Upper lobe of left lung (tissue), 6 donors: ENCODE measurements around the gene WSCD2. TPM values are rescaled to one million over a fixed set of nuclear protein-coding genes. Genes with fewer than 3 reads are reported as not detected.

ENCODE experiments used
- ATAC-seq, 2 donors: fragments of 200-7000 bp; cut with Tn5 transposase; one replicate each; pipeline ENCODE4 v1.9.1; 2022; ENCODE audit warnings: mild to moderate bottlenecking in 2 of 2, moderate library complexity in 2 of 2; ENCODE audit not compliant: low FRiP score in 2 of 2
- DNase-seq, 2 donors: peaks; one replicate each; pipeline ENCODE4 v3.0.0-alpha.2; 2019 to 2020
- H3K27ac ChIP-seq, 4 donors: fragments of 200-600 bp; sonication (generic); one replicate each; pipeline ENCODE4 v1.5.1; 2016 to 2019
- H3K27me3 ChIP-seq, 4 donors: fragments of 200-600 bp; sonication (generic); one replicate each; pipeline ENCODE4 v1.5.1; 2017 to 2019
- H3K36me3 ChIP-seq, 4 donors: fragments of 200-600 bp; sonication (generic); one replicate each; pipeline ENCODE4 v1.5.1; 2016 to 2019
- H3K4me1 ChIP-seq, 4 donors: fragments of 200-600 bp; sonication (generic); one replicate each; pipeline ENCODE4 v1.5.1; 2018 to 2019
- H3K4me3 ChIP-seq, 4 donors: fragments of 200-600 bp; sonication (generic); one replicate each; pipeline ENCODE4 v1.5.1; 2017 to 2019; ENCODE audit warnings: mild to moderate bottlenecking in 2 of 4, moderate library complexity in 1 of 4
- H3K9me3 ChIP-seq, 4 donors: fragments of 200-600 bp; sonication (generic); one replicate each; pipeline ENCODE4 v1.5.1; 2018 to 2019
- CTCF ChIP-seq, 6 experiments: fragments of 450-650 bp in 4 of 6; fragments of 200-600 bp in 2 of 6; sonication (generic) in 2 of 6; IDR thresholded peaks; one replicate each; pipeline ENCODE4 v1.5.1; 2016 to 2019; ENCODE audit warnings: antibody characterized with exemption in 6 of 6
- EP300 ChIP-seq, 4 donors: sonication (generic); formaldehyde crosslinking; IDR thresholded peaks; one replicate each; pipeline ENCODE4 v1.5.1; 2017; ENCODE audit warnings: antibody characterized with exemption in 4 of 4, control low read depth in 2 of 4
- POLR2A ChIP-seq, 4 donors: fragments of 450-650 bp; IDR thresholded peaks; one replicate each; pipeline ENCODE4 v1.5.1; 2016 to 2017; ENCODE audit warnings: antibody characterized with exemption in 4 of 4, mild to moderate bottlenecking in 2 of 4
- POLR2AphosphoS5 ChIP-seq, 2 donors: sonication (generic); formaldehyde crosslinking; IDR thresholded peaks; one replicate each; pipeline ENCODE4 v1.5.1; 2017; ENCODE audit warnings: antibody characterized with exemption in 2 of 2
- WGBS, 2 donors: methylation state at CpG; one replicate each; pipeline ENCODE4 v1.1.5; 2017 to 2018; 5-methylcytosine and 5-hydroxymethylcytosine counted together
- total RNA-seq, 6 donors: library from RNA; depleted of rRNA in 4 of 6; stranded (reverse); fragments of >200 nt in 4 of 6; gene quantifications; one replicate each; pipeline versions ENCODE4 v1.1.0 to v1.2.1, GENCODE V29; 2016 to 2021
- donor health status: DM: no; HTN: no; CAD: no; lungs with moderate emphysema.
- donor health status: DM: no; HTN: yes; CAD: no; lungs with severe emphysema.

The WSCD2 gene
- total RNA-seq, 6 donors from 2014 or later, result 0.17 to 1.0 (median 0.71) TPM

GRCh38 chr12:108121320-108121719, 7.8 kb upstream of the WSCD2 start:
- DNase-seq (no peak), ATAC-seq (no peak)
- Histone ChIP-seq H3K27ac (no peak overlapping the region), H3K4me3 (no peak overlapping the region), H3K9me3 (no peaks in the 10 kb centered on the region), H3K4me1 (no peaks in the 10 kb centered on the region), H3K36me3 (no peaks in the 10 kb centered on the region), H3K27me3 (no peaks in the 10 kb centered on the region)
- TF ChIP-seq POLR2A (IDR thresholded peaks at IDR 0.05) (no peak), CTCF (IDR thresholded peaks at IDR 0.05) (no peak), POLR2AphosphoS5 (IDR thresholded peaks at IDR 0.05) (no peak)
- 73 to 84% methylated on average over 5 to 6 of the region's 6 CpGs for WGBS, 2 donors

GRCh38 chr12:108121728-108122471, 7.2 kb upstream of the WSCD2 start:
- no peak for DNase-seq
- 81 to 85% methylated on average over 2 of the region's 2 CpGs for WGBS, 2 donors
- ATAC-seq, result no peak
- no peaks in the 10 kb centered on the region for H3K9me3 ChIP-seq
- no peak for TF ChIP-seq POLR2A (IDR thresholded peaks at IDR 0.05)
- TF ChIP-seq CTCF (IDR thresholded peaks at IDR 0.05), result no peak
- TF ChIP-seq EP300 (IDR thresholded peaks at IDR 0.05), result no peak
- TF ChIP-seq POLR2AphosphoS5 (IDR thresholded peaks at IDR 0.05), result no peak
- no peaks in the 10 kb centered on the region for H3K4me1 ChIP-seq
- H3K27me3 ChIP-seq, result no peaks in the 10 kb centered on the region
- H3K27ac ChIP-seq, result no peak overlapping the region
- no peak overlapping the region for H3K4me3 ChIP-seq
- H3K36me3 ChIP-seq, result no peaks in the 10 kb centered on the region

- Histone ChIP-seq H3K27me3 (no peaks in the 10 kb centered on the region), H3K4me3 (no peak overlapping the region), H3K27ac (no peak overlapping the region), H3K4me1 (no peaks in the 10 kb centered on the region), H3K36me3 (no peaks in the 10 kb centered on the region), H3K9me3 (no peaks in the 10 kb centered on the region)
- DNase-seq, result no peak
- ATAC-seq, result no peak
- no peak for TF ChIP-seq EP300 (IDR thresholded peaks at IDR 0.05)
- no peak for TF ChIP-seq POLR2A (IDR thresholded peaks at IDR 0.05)
- no peak for TF ChIP-seq CTCF (IDR thresholded peaks at IDR 0.05)
- TF ChIP-seq POLR2AphosphoS5 (IDR thresholded peaks at IDR 0.05), result no peak
- WGBS, 2 donors, result 79% methylated on average over 2 of the region's 2 CpGs
Observed at GRCh38 chr12:108122644-108123043, 6.4 kb upstream of the WSCD2 start.

- WGBS, 2 donors, result 74 to 79% methylated on average over 3 to 6 of the region's 6 CpGs
- no peak for TF ChIP-seq CTCF (IDR thresholded peaks at IDR 0.05)
- TF ChIP-seq EP300 (IDR thresholded peaks at IDR 0.05), result no peak
- TF ChIP-seq POLR2A (IDR thresholded peaks at IDR 0.05), result no peak
- TF ChIP-seq POLR2AphosphoS5 (IDR thresholded peaks at IDR 0.05), result no peak
Observed at GRCh38 chr12:108123402-108123801, 5.7 kb upstream of the WSCD2 start.

GRCh38 chr12:108125073-108125472, 4.0 kb upstream of the WSCD2 start:
- 52 to 62% methylated on average over 4 of the region's 4 CpGs for WGBS, 2 donors
- DNase-seq (no peak), ATAC-seq (no peak)
- Histone ChIP-seq H3K27ac (no peak overlapping the region), H3K36me3 (no peaks in the 10 kb centered on the region), H3K4me3 (no peak overlapping the region), H3K4me1 (peaks cover 8 to 16% (median 11%) of the 10 kb centered on the region in 4 donors), H3K27me3 (peaks cover 0 to 14% (median 7%) of the 10 kb centered on the region in 4 donors), H3K9me3 (no peaks in the 10 kb centered on the region)
- no peak for TF ChIP-seq CTCF (IDR thresholded peaks at IDR 0.05)
- no peak for TF ChIP-seq POLR2A (IDR thresholded peaks at IDR 0.05)
- TF ChIP-seq POLR2AphosphoS5 (IDR thresholded peaks at IDR 0.05), result no peak
- TF ChIP-seq EP300 (IDR thresholded peaks at IDR 0.05), result no peak

More at GRCh38 chr12:108123402-108123801, 5.7 kb upstream of the WSCD2 start:
- Histone ChIP-seq H3K4me3 (no peak overlapping the region), H3K9me3 (no peaks in the 10 kb centered on the region), H3K36me3 (no peaks in the 10 kb centered on the region), H3K27me3 (peaks cover 0 to under 1% (median 0%) of the 10 kb centered on the region in 4 donors), H3K4me1 (no peaks in the 10 kb centered on the region), H3K27ac (no peak overlapping the region)
- ATAC-seq, result no peak
- DNase-seq, result no peak
